Measurements from ENCODE around the gene SPEF2.
"Not testable (repeated sequence)": the region's sequence is repeated elsewhere in the genome, so short reads cannot be mapped to it uniquely, and the experiment has no call there.

The SPEF2 gene

GRCh38 chr5:35826056-35826455 is 208.4 kb downstream of the SPEF2 start:
- DNase-seq: no peak

GRCh38 chr5:35826554-35826953 is 208.9 kb downstream of the SPEF2 start:
- no peak for DNase-seq

GRCh38 chr5:35828082-35828598 is 210.5 kb downstream of the SPEF2 start:
- no peak for DNase-seq

- DNase-seq: no peak
Observed at GRCh38 chr5:35830587-35830986, 212.9 kb downstream of the SPEF2 start.

- DNase-seq: no peak
Observed at GRCh38 chr5:35832762-35833161, 215.1 kb downstream of the SPEF2 start.

- DNase-seq: no peak
Observed at GRCh38 chr5:35833224-35833623, 215.6 kb downstream of the SPEF2 start.

GRCh38 chr5:35835796-35836742 is 218.4 kb downstream of the SPEF2 start:
- no peak for DNase-seq

GRCh38 chr5:35838370-35839042 is 220.8 kb downstream of the SPEF2 start:
- DNase-seq: no peak

- no peak for DNase-seq
Observed at GRCh38 chr5:35842856-35843255, 225.2 kb downstream of the SPEF2 start.

- not testable (repeated sequence) for DNase-seq
Observed at GRCh38 chr5:35845508-35845907, 227.8 kb downstream of the SPEF2 start.

GRCh38 chr5:35847491-35847890 is 229.8 kb downstream of the SPEF2 start:
- DNase-seq: no peak

GRCh38 chr5:35847961-35848360 is 230.3 kb downstream of the SPEF2 start:
- no peak for DNase-seq

GRCh38 chr5:35849860-35850259 is 232.2 kb downstream of the SPEF2 start:
- no peak for DNase-seq

- no peak for DNase-seq
Observed at GRCh38 chr5:35850967-35851680, 233.5 kb downstream of the SPEF2 start.

GRCh38 chr5:35852084-35852734 is 234.5 kb downstream of the SPEF2 start:
- DNase-seq: no peak

GRCh38 chr5:35852773-35853172 is 235.1 kb downstream of the SPEF2 start:
- DNase-seq: no peak

- DNase-seq: no peak
Observed at GRCh38 chr5:35853631-35854030, 236.0 kb downstream of the SPEF2 start.

- DNase-seq: no peak
Observed at GRCh38 chr5:35854248-35854647, 236.6 kb downstream of the SPEF2 start.

GRCh38 chr5:35855187-35855586 is 237.5 kb downstream of the SPEF2 start:
- no peak for DNase-seq

GRCh38 chr5:35856186-35856764 is 238.6 kb downstream of the SPEF2 start:
- not testable (repeated sequence) for DNase-seq

- DNase-seq: no peak
Observed at GRCh38 chr5:35856765-35857351, 239.2 kb downstream of the SPEF2 start, which contains the start of gene IL7R. Gene IL7R (plus strand): TSS chr5:35856891. CDS start chr5:35856978, 87 bp downstream.
